LoVo (cell line): ENCODE data around the gene APAF1.
A peak's percentile ranks its signal among the peaks of the same experiment; 100 is the strongest.
"Not testable (repeated sequence)": the region's sequence is repeated elsewhere in the genome, so short reads cannot be mapped to it uniquely, and the experiment has no call there.

Source experiments
- DNase-seq: peaks from one replicate; pipeline ENCODE4 v3.0.0-alpha.2; 2016; ENCODE audit warnings: low spot score

The APAF1 gene, protein sequence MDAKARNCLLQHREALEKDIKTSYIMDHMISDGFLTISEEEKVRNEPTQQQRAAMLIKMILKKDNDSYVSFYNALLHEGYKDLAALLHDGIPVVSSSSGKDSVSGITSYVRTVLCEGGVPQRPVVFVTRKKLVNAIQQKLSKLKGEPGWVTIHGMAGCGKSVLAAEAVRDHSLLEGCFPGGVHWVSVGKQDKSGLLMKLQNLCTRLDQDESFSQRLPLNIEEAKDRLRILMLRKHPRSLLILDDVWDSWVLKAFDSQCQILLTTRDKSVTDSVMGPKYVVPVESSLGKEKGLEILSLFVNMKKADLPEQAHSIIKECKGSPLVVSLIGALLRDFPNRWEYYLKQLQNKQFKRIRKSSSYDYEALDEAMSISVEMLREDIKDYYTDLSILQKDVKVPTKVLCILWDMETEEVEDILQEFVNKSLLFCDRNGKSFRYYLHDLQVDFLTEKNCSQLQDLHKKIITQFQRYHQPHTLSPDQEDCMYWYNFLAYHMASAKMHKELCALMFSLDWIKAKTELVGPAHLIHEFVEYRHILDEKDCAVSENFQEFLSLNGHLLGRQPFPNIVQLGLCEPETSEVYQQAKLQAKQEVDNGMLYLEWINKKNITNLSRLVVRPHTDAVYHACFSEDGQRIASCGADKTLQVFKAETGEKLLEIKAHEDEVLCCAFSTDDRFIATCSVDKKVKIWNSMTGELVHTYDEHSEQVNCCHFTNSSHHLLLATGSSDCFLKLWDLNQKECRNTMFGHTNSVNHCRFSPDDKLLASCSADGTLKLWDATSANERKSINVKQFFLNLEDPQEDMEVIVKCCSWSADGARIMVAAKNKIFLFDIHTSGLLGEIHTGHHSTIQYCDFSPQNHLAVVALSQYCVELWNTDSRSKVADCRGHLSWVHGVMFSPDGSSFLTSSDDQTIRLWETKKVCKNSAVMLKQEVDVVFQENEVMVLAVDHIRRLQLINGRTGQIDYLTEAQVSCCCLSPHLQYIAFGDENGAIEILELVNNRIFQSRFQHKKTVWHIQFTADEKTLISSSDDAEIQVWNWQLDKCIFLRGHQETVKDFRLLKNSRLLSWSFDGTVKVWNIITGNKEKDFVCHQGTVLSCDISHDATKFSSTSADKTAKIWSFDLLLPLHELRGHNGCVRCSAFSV (N-terminal part only)

DNA sequence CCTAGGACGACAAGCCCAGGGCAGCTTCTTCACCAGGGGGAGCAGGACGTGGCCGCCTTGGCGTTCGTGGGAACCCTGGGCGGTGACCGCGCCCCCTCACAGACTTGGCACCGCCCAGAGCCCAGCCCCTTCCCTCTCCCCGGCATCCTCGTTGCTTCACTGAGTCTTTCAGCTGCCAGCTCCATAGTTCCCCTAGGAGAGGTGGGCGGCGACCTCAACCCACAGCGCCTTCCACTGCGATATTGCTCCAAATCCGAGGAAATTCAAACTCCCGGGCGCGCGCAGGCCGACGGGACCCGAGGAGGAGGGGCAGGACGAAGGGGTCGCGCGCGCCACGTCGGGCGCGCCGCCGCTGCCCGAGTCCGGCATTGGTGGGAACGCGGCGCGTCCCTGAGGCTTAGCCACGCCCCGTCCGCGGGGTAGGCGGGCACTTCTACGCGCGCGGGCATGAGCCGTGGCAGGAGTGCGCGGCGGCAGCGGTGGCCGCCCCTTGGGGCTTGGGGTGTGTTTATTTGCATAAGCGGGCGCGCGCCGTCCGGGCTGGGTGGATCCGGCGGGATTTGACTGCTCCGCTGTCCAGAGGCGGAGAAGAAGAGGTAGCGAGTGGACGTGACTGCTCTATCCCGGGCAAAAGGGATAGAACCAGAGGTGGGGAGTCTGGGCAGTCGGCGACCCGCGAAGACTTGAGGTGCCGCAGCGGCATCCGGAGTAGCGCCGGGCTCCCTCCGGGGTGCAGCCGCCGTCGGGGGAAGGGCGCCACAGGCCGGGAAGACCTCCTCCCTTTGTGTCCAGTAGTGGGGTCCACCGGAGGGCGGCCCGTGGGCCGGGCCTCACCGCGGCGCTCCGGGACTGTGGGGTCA lies at the start of gene APAF1, which contains the start of gene IKBIP:
APAF1 (plus strand) TSS at position 579 of the 860 bp plus-strand sequence. CDS start 3,070 bp downstream, outside the sequence.
IKBIP (minus strand) TSS at position 77 of the 860 bp plus-strand sequence. CDS start 87 bp downstream, outside the sequence.
- DNase-seq: peak; percentile 99

DNA sequence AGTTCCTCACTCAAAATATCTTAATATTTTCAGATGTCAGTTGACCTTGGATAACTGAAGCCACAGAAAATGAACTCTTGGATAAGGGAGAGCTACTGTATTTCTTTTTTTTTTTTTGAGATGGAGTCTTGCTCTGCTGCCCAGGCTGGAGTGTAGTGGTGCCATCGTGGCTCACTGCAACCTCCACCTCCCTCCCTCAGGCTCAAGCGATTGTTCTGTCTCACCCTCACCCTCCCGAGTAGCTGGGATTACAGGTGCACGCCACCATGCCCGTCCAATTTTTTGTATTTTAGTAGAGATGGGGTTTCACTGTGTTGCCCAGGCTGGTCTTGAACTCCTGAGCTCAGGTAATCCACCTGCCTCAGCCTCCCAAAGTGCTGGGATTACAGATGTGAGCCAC lies 47.8 kb upstream of the APAF1 start:
- not testable (repeated sequence) for DNase-seq

DNA sequence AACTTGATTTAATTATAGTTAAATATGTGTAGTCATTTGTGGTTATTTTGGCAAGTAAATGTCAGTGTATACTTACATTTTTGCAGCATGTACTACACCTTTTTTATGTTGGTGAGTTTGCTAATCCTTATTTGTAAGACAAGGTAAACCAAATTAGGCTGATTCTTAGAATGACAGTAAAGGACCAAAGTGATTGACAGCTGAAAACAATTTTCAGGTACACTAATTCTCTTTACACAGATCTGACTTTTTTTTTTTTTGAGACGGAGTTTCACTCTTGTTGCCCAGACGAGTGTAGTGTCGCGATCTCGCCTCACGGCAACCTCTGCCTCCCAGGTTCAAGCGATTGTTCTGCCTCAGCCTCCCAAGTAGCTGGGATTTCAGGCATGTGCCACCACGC lies 43.2 kb upstream of the APAF1 start:
- DNase-seq: no peak

DNA sequence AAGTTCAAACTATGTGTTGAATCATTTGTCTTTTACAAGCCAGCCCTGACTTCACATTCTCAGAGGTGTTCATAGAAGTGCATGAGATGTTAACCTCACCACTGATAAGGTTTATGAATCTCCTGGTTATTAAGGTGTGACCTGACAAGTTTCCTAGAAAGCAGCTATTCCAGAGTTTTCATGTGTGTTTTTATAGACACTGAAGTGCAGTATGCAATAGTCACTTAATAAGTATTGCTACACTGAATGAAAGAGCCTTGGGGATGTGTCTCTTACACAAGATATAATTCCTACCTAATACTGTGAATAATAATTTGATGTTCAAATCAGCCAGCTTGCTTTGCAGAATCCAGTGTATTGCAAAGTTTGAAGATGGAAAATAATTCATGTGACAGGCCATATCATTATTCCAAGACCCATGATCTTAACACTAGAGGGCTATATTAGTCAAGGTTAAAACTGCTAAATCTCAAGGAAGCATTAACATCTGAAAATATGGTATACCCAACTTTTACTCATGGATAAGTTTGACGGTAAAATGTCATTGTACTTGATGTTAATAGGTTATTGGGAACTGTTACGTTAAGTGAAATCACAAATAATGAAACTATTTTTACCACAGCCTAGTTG lies 38.6 kb upstream of the APAF1 start:
- DNase-seq: no peak

DNA sequence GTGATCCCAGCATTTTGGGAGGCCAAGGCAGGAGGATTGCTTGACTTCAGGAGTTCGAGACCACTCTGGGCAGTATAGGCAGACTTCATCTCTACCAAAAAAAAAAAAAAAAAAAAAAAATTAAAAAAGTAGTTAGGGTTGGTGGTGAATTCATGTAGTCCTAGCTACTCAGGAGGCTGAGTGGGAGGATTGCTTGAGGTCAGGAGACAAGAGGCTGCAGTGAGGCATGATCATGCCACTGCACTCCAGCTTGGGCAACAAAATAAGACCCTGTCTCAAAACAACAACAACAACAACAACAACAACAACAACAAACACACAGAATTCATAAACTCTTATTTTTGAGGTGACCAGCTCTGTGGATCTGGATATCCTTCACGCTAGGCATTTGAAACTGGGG lies 34.5 kb upstream of the APAF1 start:
- no peak for DNase-seq

DNA sequence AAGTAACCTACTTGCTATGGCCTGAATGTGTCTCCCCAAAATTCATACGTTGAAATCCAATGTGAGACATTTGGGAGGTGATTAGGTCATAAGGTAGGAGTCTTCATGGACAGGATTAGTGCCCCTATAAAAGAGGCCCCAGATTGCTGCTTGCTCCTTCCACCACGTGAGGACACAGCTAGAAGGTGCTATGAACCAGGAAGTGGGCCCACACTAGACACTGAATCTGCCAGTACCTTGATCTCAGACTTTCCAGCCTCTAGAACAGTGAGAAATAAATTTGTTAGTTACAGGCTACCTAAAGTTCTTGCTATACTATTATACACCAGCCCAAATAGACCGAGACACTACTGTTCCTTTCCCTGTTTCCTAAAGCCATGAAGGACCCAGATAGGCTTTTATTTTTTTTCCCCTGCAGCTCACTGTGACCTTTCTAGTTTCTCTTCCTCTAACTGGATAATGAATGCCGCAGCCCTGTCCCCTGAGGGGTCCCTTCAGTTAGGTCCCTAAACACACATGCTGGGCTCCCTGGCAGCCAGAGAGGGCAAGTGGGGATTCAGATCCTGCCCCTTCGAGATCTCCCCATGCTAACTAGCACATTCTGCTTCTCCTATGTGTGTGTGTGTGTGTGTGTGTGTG lies 32.3 kb upstream of the APAF1 start:
- no peak for DNase-seq

DNA sequence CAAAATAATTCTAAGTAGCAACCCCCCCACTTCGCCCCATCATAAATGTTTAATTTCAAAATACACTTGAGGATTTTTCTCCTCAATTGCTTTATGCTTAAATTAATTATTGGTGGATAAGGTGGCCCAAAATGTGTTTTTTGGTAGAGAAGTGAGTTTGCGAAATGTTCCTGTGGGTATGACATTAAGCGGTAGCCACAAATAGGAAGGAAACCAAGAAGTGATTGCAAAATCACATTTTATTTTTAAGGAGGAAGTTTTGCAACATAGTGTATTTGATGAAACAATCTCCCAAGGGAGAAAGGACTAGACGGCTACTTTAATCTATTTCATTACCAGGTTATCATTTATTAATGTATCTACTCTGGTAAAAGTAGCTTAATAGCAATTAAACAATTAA lies 26.1 kb upstream of the APAF1 start:
- DNase-seq: no peak

DNA sequence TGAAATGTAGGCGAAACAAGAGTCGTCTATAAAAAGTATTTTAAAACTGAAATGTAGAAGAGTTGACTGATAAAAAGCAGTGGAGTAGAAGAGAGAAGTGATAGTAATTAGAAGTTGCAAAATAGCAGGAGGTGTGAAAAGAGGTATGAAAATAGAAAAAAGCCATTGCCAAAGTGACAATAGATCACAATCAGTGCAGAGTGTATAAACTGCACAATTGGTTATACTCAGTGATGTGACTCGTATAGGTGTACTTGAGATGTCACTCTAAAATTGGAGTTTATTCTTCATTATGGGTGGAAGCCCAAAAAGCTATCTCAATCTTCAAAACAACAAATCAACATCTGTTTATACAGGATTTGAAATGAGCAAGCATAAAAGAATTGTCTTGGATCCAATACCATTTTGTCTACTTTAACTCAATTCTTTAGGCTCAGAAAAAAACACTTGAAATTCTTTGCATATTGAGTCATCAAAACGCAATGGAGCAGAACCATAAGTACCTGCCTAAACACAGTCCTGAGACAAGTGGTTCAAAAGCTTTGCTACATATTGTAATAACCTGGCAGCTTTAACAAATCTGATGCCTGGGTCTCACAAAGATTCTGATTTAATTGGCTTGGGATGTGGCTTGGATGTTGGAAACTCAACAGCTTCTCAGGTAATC lies 9.3 kb upstream of the APAF1 start:
- peak; percentile 44 for DNase-seq

DNA sequence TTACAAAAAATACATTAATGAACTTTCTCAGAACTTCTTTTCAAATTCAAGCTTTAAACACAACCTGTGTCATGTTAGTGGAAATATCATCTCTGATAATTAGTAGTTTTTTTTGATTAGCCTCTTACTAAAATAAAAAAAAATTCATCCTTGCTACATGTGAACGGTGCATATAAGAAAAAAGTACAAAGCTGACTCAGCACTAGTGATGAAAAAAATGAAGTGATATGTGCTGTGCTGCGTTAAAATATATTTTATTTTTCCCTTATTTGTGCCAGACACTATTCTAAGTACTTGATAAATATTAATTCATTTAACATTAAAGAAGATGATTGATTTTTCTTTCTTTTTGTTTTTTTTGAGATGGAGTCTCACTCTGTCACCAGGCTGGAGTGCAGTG lies 8.0 kb upstream of the APAF1 start:
- no peak for DNase-seq

DNA sequence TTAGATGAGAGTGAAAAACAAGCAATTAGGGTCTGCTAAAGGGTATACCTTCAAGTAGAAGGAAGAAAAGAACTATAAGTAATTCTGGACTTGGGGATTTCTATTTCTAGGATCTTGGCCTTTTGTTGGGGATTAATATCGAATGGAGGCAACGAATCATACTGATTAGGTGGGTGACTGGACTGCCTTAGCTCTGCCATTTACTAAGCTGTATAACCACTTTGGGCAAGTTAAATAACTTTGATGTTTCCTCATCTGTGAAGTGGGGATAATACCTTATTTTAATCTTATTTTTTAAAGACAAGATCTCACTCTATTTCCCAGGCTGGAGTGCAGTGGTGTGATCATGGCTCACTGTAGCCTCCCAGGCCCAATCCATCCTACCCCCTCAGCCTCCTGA lies 7.1 kb upstream of the APAF1 start:
- DNase-seq: no peak

DNA sequence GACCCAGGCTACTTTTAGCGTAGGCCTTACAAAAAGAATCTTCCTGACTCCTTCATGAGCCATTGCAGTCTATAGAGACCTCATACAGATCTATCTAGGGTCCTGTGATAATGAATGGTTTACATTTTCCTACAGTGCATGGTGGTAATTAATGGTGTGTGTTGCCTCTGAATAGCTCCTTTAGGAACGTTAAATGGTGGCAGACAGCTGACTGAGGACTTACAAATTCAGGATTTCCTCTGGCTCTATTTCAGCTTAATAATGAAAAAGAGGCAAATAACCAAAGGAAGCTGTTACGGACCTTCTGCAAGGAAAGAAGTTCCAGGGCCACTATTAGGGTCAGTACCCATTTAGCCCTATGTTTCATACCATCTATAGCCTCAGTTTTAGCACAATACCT lies 5.6 kb upstream of the APAF1 start:
- DNase-seq: no peak

DNA sequence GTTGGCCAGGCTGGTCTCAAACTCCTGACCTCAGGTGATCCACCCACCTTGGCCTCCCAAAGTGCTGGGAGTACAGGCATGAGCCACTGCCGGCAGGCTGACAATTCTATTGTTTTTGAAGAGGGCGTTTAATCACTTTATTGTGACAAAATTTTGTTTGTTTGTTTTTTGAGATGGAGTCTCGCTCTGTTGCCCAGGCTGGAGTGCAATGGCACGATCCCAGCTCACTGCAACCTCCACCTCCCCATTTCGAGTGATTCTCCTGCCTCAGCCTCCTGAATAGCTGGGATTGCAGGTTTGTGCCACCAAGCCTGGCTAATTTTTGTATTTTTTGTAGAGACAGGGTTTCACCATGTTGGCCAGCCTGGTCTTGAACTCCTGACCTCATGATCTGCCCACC lies 2.3 kb upstream of the APAF1 start:
- not testable (repeated sequence) for DNase-seq

DNA sequence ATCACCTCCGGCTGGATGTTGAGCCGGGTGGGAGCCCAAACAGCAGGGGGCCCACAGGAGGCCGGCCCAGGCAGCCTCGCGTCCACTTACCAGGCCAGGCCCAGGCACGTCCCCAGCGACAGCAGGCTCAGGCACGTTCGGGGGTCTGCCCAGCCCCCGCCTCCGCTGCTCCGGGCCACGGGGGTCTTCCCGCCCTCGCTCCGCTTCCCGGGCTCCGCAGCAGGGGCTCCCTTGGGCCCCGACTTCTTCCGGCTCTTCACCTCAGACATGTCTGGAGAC lies 718 bp upstream of the APAF1 start:
- DNase-seq: no peak

DNA sequence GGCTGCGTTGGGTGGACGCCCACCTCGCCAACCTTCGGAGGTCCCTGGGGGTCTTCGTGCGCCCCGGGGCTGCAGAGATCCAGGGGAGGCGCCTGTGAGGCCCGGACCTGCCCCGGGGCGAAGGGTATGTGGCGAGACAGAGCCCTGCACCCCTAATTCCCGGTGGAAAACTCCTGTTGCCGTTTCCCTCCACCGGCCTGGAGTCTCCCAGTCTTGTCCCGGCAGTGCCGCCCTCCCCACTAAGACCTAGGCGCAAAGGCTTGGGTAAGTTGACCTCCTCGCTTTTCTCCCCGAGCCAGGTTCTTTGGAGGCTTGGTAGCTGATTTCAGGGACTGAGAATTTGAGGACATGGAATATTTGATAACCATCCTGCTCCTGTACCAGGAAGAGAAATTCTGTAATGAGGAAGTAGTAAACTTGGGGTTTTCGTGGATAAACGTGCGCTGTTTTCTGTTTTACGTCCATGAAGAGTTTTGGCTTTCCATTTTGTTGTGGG lies 530 bp downstream of the APAF1 start:
- peak; percentile 30 for DNase-seq

DNA sequence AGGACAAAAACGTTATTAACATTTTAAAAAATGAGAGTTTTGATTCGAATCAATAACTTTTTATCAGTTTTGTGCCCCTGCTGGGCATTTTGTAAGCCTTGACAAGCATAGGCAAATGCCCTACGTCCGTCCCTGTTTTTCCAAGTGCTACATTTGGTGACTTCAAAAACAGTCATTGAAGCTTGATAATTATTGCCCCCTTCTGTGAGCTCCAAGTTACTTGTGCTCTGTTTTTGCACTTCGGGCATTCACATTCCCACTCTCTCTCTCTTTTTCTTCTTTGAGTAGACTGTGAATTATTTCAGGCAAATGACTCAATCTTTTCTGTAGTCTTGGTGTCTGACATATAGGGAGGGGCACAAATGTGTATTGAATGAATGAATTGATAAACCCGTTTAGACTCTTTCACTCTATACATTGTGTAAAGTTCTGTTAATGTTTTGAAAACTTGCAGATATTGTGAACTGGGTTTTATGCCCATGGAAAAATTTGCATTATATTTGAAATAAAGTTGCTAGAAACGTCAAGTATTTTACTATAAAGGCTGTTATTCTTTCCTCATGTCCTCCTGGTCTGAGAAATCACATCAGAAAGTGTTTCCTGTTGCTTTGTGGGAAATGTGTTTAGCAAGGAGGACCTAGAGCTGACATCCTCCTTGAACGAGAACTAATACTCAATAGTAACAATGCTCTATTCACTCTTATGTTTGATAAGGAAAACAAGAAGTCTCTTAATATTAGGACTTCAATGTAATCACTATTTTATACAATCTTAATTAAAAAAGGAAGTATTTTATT lies 1.4 kb downstream of the APAF1 start:
- peak; percentile 17 for DNase-seq

DNA sequence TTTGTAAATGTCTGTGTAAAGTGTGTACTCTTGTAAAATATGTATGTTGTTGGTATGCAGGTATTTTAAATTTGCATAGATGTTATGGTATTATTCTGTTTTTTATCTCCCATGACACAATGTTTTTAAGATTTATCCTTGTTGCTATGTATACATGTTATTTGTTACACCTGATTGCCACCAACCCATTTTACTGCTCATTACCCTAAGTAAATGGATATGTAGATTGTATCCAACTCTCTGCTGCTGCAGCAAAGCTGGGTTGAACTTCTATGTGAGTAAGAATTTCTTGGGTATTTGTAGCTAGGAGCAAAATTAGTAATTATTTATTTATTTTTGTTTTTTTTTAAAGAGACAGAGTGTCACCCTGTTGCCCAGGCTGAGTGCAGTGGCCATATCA lies 6.2 kb downstream of the APAF1 start:
- DNase-seq: no peak

DNA sequence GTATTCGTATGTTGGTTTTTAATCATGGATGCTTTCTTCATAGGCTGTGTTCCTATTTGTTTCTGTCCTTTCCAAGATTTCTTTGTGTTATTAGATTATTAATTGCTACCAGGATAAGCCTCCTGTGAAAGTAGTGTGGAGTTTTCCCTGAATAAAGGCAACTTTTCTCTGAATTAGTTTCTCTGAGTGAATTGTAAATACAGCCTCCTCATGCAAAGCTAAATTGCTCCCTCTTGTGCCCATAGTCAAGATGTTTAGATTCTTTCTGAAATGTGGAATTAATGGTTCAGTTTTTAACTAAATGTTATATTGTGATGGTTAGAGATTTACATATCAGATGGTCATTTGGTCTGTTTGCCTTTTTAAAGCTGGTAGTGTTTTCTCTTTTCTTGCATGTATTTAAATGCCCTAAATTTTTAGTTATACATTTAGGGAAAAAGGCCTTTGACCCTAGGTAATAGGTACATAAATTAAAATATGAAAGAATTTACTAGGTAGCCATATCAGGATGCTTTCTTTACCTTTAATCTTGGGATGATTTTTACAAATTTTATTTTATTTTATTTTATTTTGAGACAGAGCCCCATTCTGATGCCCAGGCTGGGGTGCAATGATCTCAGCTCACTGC lies 8.9 kb downstream of the APAF1 start:
- DNase-seq: peak; percentile 59

DNA sequence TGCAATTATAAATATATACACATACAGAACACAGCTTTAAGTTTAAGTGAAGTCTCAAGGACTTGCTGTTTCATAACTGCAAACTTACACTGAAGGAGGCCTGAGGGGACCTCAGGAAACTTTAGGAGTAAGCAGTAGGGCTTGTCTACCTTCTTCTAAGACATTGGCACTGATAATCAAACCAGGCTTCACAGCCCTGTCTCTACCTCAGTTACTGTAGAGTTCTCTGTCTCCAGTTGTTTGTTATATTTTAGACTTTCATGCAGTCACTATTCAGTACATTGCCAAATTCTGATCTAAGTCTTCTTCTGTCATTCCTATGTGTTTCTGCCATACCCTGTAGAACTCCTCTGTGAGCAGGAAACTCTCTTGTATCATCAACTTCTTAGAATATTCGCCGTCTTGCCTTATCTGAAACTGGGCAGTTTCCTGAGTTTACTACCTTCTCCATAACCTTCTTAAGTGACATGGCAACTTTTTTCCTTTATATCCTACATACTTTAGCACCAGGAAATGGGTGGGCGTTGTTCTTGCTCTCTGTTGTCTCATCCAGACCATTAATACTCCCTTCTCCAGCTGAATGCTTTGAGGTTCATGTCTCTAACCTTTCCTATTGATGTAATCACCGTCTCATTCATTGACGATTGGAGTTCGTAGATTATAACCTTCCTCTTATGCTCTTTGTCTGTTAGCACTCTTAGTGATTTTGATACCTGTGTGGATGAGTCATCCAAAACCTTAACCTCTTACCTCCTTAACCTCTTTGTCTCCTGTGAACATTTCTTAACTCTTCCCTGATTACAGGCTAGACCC lies 11.4 kb downstream of the APAF1 start:
- DNase-seq: peak; percentile 36
